Coronary artery (tissue), 2 donors: ENCODE measurements around the gene GBP1.

Experiments used
- DNase-seq: peaks from one replicate; pipeline ENCODE4 v3.0.0-alpha.2; 2017; ENCODE audit warnings: low spot score
- H3K27ac ChIP-seq, 2 donors: fragments of 200-600 bp; sonication (generic); one replicate each; pipeline ENCODE4 v1.5.1; 2016 to 2019
- H3K4me3 ChIP-seq: fragments of 200-600 bp; sonication (generic); 2 replicates; pipeline ENCODE4 v1.5.1; 2016; ENCODE audit warnings: mild to moderate bottlenecking, moderate library complexity
- TF ChIP-seq, protein P1 (sequence below): fragments of 200-600 bp; sonication (generic); IDR thresholded peaks from one replicate; pipeline ENCODE4 v1.5.1; 2019; ENCODE audit warnings: antibody characterized with exemption

The GBP1 gene

GRCh38 chr1:89100412-89100811, 35.4 kb upstream of the GBP1 start:
- TF ChIP-seq, protein P1, sequence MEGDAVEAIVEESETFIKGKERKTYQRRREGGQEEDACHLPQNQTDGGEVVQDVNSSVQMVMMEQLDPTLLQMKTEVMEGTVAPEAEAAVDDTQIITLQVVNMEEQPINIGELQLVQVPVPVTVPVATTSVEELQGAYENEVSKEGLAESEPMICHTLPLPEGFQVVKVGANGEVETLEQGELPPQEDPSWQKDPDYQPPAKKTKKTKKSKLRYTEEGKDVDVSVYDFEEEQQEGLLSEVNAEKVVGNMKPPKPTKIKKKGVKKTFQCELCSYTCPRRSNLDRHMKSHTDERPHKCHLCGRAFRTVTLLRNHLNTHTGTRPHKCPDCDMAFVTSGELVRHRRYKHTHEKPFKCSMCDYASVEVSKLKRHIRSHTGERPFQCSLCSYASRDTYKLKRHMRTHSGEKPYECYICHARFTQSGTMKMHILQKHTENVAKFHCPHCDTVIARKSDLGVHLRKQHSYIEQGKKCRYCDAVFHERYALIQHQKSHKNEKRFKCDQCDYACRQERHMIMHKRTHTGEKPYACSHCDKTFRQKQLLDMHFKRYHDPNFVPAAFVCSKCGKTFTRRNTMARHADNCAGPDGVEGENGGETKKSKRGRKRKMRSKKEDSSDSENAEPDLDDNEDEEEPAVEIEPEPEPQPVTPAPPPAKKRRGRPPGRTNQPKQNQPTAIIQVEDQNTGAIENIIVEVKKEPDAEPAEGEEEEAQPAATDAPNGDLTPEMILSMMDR, result no peak
- no peak overlapping the region for H3K4me3 ChIP-seq
- DNase-seq, result no peak
- no peak overlapping the region for H3K27ac ChIP-seq

DNA sequence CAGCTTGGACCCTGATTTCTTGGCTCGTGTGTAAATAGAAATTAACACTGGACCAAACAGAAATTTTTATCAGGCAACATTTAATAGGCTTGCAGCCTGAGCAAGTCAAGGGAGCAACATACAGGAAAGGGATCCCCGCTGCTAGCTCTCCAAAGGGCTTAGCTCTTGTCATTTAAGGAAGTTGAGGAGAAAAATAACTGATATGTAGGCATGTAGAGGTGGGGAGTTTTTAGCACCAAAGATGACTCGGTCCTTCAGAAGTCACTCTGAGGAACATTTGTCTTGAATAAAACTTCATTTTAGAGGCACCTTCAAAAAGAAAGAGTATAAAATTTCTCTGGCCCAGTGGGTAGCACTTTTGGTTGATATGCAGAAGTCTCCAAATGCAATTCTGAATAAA, 33.8 kb upstream of the GBP1 start:
- Histone ChIP-seq H3K4me3 (no peak overlapping the region), H3K27ac (no peak overlapping the region)
- TF ChIP-seq, protein P1, result no peak
- DNase-seq, result no peak

DNA sequence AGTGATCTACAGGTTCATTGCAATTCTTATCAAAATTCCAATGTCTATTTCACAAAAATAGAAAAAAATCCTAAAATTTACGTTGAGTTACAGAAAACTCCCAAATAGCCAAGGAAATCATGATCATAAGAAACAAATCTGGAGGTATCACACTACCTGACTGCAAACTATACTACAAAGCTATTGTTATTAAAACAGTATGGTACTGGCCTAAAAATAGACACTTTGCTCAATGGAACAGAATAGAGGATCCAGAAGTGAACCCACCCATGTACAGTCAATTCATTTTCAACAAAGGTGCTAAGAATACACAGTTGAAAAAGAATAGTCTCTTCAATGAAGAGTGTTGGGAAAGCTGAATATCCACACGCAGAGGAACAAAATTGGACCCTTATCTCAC, 30.7 kb upstream of the GBP1 start:
- TF ChIP-seq, protein P1, result no peak
- no peak for DNase-seq
- Histone ChIP-seq H3K27ac (no peak overlapping the region), H3K4me3 (no peak overlapping the region)

- DNase-seq, result no peak
- TF ChIP-seq, protein P1, result no peak
- Histone ChIP-seq H3K27ac (no peak overlapping the region), H3K4me3 (no peak overlapping the region)
Observed at GRCh38 chr1:89089962-89090361, 25.0 kb upstream of the GBP1 start.

- TF ChIP-seq, protein P1, result no peak
- DNase-seq, result no peak
- H3K4me3 ChIP-seq, result no peak overlapping the region
- H3K27ac ChIP-seq, result no peak overlapping the region
Observed at GRCh38 chr1:89088572-89088971, 23.6 kb upstream of the GBP1 start.

DNA sequence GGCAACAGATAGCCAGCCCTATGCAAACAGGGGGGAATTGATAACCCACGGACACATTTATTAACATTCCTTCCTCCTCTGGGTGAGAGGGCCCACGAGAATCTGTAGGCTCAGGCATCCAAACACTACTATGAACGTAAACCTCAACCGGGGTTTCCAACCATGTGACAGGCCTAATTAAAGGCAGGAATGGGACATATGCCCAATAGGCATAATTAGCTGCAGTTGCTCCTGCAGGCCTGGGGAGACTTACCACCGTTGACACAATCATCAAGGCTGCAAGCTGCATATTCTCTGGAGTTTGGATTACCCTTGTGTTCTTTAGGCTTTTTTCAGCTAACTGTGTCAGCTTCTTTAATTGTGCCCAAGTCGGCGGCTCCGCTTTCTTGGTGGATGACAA, 22.2 kb upstream of the GBP1 start:
- TF ChIP-seq, protein P1, result no peak
- DNase-seq, result no peak
- Histone ChIP-seq H3K27ac (no peak overlapping the region), H3K4me3 (no peak overlapping the region)

GRCh38 chr1:89085781-89086180, 20.8 kb upstream of the GBP1 start:
- Histone ChIP-seq H3K4me3 (no peak overlapping the region), H3K27ac (no peak overlapping the region)
- no peak for DNase-seq
- TF ChIP-seq, protein P1, result peak; percentile 43
